Embryonic facial prominence (tissue), 1 donor: ENCODE measurements around the gene KCNMA1.
A peak's percentile ranks its signal among the peaks of the same experiment; 100 is the strongest.
"Not testable (repeated sequence)": the region's sequence is repeated elsewhere in the genome, so short reads cannot be mapped to it uniquely, and the experiment has no call there.

Experiments
- DNase-seq: peaks from one replicate; pipeline ENCODE4 v3.0.0-alpha.2; 2016; ENCODE audit errors: extremely low spot score

Gene KCNMA1

DNA sequence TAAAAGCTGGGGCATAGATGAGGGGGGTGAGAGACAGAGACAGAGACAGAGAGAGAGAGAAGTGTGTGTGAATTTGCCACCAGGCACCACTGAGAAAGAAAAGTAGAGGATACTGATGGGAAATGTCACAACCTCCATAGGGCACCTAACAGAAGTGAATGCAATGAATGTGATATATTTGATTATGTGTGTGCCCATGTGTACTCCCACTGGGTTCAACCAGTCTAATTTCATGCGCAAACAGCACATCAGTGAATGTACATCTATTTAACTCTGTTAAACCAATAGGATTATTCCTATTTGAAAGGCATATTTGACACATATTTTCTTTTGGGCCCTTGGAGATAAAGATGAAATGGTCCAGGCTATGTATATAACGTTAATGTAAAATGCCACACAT is 241.3 kb downstream of the KCNMA1 start:
- no peak for DNase-seq

- DNase-seq: no peak
Measured at GRCh38 chr10:77393821-77394501, 243.6 kb downstream of the KCNMA1 start.

- DNase-seq: no peak
Measured at GRCh38 chr10:77393411-77393810, 244.2 kb downstream of the KCNMA1 start.

DNA sequence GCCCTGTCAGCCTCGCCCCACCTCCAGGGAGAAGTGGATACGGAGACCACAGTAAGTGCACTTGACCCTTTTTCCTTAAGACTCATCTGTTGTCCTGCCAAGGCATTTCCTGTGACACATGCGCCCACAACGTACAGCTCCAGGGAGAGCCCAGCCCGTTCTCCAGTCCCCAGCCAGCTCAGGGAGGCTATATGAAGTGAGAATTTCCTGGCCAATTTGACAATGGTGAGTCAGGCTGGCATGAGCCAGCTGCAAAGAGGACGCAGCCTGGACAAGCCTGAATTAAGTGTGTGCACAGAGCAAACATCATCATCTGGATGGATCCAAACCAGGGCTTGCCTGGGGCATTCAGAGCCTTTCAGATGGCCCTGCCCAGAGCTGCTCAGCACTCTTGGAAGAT is 244.8 kb downstream of the KCNMA1 start:
- DNase-seq: no peak

DNA sequence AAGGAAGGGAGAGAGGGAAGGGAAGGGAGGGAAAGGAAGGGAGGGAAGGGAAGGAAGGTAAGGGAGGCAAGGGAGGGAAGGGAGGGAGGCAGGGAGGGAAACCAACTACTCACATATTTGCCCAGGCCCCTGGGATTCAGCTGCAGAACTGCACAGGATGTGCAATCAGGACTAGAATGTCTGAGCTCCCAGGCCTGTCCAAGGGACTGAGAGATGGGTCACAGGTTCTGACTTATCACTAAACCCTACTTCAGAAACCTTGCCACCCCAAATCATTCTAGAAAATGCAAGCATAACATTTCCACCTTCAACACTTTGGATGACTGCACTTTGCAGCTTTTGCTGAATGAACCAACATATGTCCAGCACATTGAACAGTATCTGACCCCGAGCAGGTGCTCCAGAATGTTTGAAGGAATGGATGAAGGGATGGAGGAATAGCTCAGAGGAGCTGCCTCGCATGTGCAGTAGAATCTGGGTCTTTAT is 245.3 kb downstream of the KCNMA1 start:
- DNase-seq: no peak

- peak; percentile 46 for DNase-seq
Measured at GRCh38 chr10:77391605-77392235, 245.9 kb downstream of the KCNMA1 start.

DNA sequence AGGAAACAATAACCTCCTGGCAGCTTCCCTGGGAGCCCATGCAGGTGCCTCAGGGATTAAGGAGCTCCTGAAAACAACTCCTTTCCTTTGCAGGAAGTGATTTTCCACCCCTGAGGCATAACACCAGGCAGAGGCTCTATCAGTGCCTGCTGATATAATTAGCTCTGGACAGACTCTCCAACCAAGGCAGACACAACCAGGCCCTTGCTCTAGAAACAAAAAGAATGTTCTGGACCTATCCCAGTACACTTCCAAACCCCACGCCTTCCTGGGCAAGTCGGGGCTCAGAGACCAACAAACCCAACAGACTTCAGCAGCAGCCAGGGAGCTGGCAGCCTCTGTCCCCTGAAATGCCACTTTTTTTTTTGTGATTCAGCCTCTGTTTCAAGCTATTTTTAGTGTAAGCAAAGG is 247.1 kb downstream of the KCNMA1 start:
- no peak for DNase-seq

- DNase-seq: no peak
Measured at GRCh38 chr10:77388571-77389100, 249.0 kb downstream of the KCNMA1 start.

DNA sequence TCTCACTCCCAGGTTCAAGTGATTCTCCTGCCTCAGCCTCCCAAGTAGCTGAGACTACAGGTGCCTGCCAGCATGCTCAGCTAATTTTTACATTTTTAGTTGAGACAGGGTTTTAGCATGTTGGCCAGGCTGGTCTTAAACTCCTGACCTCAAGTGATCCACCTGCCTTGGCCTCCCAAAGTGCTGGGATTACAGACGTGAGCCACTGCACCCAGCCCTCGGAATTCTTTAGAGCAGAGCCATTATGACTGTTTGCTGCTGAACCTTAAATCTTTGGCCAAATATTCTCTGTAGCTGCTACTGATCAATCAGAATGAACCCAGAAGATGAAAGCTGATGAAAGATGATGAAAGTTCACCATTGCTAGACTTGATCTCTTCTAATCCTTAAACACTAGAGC is 249.9 kb downstream of the KCNMA1 start:
- DNase-seq: not testable (repeated sequence)

DNA sequence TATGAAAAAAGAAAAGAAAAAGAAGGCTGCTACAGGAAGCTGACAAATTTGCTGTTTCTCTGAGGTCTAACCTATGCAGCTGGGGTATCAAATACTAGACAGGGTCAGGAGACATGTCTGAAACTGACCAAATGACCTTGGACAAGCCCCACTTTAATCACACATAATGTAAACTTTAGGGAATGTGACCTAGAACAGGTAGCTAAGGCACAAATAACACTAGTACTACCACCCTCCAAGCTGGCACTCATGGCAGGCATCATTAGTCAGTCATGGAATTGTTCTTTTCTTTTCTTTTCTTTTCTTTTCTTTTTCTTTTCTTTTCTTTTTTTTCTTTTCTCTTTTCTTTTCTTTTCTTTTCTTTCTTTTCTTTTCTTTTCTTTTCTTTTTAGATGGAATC is 250.4 kb downstream of the KCNMA1 start:
- no peak for DNase-seq

- no peak for DNase-seq
Measured at GRCh38 chr10:77386838-77387237, 250.8 kb downstream of the KCNMA1 start.

GRCh38 chr10:77386365-77386764 is 251.2 kb downstream of the KCNMA1 start:
- DNase-seq: no peak

- no peak for DNase-seq
Measured at GRCh38 chr10:77385315-77385714, 252.3 kb downstream of the KCNMA1 start.

DNA sequence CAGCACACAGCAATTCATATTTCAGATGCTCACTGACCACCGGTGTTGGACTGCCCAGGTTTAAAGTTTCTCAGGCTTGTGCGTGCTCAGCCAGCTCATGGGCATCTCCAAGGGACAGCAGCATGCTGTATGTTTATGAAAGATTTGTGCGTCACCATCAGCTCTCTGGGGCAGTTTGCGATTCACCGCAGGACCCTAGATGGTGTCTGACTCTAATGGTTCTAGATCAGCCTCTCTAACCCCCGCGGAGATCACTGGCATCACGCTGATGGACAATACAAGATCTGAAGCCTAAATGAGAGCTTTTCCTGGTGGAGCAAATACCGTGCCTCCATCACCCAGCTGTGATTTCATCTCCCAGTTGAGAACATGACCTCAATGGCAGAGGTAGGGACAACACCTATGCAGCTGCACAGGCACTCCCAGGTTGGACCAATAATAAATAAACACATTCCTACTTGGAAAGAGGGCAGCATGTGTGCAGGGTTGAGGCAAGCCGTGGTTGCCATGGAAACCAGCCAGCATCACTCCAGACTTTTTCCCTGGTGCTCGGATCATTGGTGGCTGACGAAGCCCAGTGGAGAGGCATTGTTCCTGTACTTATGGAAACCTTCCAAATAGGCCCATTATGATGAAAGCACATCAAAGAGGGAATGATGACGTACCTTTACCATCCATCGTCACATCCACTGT is 253.6 kb downstream of the KCNMA1 start:
- DNase-seq: no peak

GRCh38 chr10:77381750-77382149 is 255.9 kb downstream of the KCNMA1 start:
- DNase-seq: no peak

GRCh38 chr10:77380723-77381122 is 256.9 kb downstream of the KCNMA1 start:
- DNase-seq: no peak

DNA sequence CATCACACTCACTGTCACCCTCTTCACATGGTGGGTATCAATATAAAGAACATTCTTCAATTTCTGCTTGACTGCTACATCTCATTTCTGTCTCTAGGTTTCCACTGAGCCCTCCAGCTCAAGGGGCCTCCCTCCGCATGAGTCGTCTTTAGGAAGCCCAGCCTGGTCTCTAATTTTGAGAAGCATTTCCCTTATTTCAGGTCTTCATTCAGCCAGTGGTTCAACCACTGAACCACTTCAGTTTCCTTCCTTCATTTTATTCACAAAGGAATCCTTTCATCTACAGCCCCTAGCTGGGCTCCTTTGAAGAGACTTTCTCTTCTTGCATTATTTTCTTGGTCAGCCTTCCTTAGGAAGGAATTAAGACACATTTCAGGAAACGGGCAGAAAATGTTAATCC is 257.4 kb downstream of the KCNMA1 start:
- no peak for DNase-seq

- DNase-seq: no peak
Measured at GRCh38 chr10:77378366-77379349, 258.9 kb downstream of the KCNMA1 start.

- no peak for DNase-seq
Measured at GRCh38 chr10:77377678-77378352, 259.8 kb downstream of the KCNMA1 start.

- DNase-seq: no peak
Measured at GRCh38 chr10:77377034-77377433, 260.6 kb downstream of the KCNMA1 start.

DNA sequence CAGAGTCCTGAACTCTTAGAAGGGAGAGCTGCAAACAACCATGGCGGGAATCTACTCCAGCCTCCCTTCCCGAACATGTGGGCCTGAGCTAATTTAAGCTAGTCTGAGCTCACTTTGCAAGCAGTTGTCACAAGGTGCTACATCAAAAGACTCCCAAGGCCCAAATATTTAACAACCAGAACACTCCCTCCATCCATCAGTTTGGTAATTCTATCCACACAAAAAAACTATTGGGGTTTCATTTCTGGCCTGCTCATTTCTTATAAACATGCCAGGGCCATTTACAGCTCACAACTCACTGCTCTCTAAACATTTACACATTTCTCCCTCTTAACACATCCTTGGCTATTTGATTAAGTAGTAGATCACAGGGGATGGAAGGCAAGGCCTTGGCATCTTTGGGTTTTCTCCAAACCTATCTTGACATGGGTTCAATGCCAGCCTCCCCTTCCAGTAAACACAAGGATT is 263.4 kb downstream of the KCNMA1 start:
- no peak for DNase-seq
